ENCODE measurements around the gene DGKZ. TPM values are rescaled to one million over a fixed set of nuclear protein-coding genes. Genes with fewer than 3 reads are reported as not detected.
A peak's percentile ranks its signal among the peaks of the same experiment; 100 is the strongest.

DGKZ gene
- total RNA-seq, 1 donor from 2014 or later = 78.8 TPM

GRCh38 chr11:46363455-46364005 is 16.3 kb downstream of the DGKZ start:
- peak overlapping the region; percentile 70 for H3K27ac ChIP-seq
- TF ChIP-seq POLR2A (IDR thresholded peaks at IDR 0.05) (no peak), CTCF (IDR thresholded peaks at IDR 0.05) (no peak), POLR2AphosphoS5 (IDR thresholded peaks at IDR 0.05; ENCODE audit: insufficient read depth in 1 of 2, low read depth in 1 of 2) (no peak)
- no peaks in the 10 kb centered on the region for H3K27me3 ChIP-seq
- H3K36me3 ChIP-seq = no peaks in the 10 kb centered on the region
- H3K4me3 ChIP-seq = no peak overlapping the region
- intact Hi-C loops (cut with DNase I) = no loop called here
- no peak for DNase-seq (ENCODE audit: extremely low spot score in 2 of 2)
- no peaks in the 10 kb centered on the region for H3K9me3 ChIP-seq
- peaks cover 48% of the 10 kb centered on the region for H3K4me1 ChIP-seq

- no peak for DNase-seq (ENCODE audit: extremely low spot score in 2 of 2)
- Histone ChIP-seq H3K9me3 (no peaks in the 10 kb centered on the region), H3K27ac (peak overlapping the region; percentile 70), H3K4me1 (peaks cover 48% of the 10 kb centered on the region), H3K4me3 (no peak overlapping the region), H3K36me3 (no peaks in the 10 kb centered on the region), H3K27me3 (no peaks in the 10 kb centered on the region)
- TF ChIP-seq POLR2A (IDR thresholded peaks at IDR 0.05) (no peak), CTCF (IDR thresholded peaks at IDR 0.05) (no peak)
- intact Hi-C loops (cut with DNase I) = no loop called here
Measured at GRCh38 chr11:46364056-46364455, 16.8 kb downstream of the DGKZ start.

- no peak for TF ChIP-seq POLR2AphosphoS5 (IDR thresholded peaks at IDR 0.05; ENCODE audit: insufficient read depth in 1 of 2, low read depth in 1 of 2)
- no peak for TF ChIP-seq POLR2A (IDR thresholded peaks at IDR 0.05)
- TF ChIP-seq CTCF (IDR thresholded peaks at IDR 0.05) = no peak
- no peaks in the 10 kb centered on the region for H3K27me3 ChIP-seq
- no peak overlapping the region for H3K27ac ChIP-seq
- no peak for DNase-seq (ENCODE audit: extremely low spot score in 2 of 2)
- H3K4me3 ChIP-seq = no peak overlapping the region
- intact Hi-C loops (cut with DNase I) = no loop called here
- no peaks in the 10 kb centered on the region for H3K9me3 ChIP-seq
- H3K36me3 ChIP-seq = peaks cover 0 to 2% of the 10 kb centered on the region in 2 donors
- H3K4me1 ChIP-seq = peaks cover 48% of the 10 kb centered on the region
Measured at GRCh38 chr11:46364791-46365190, 17.5 kb downstream of the DGKZ start.

GRCh38 chr11:46366260-46366659 is 19.0 kb downstream of the DGKZ start:
- Histone ChIP-seq H3K4me1 (peaks cover 41% of the 10 kb centered on the region), H3K4me3 (no peak overlapping the region), H3K27me3 (no peaks in the 10 kb centered on the region), H3K36me3 (peaks cover 0 to 15% of the 10 kb centered on the region in 2 donors), H3K27ac (no peak overlapping the region), H3K9me3 (no peaks in the 10 kb centered on the region)
- TF ChIP-seq POLR2AphosphoS5 (IDR thresholded peaks at IDR 0.05; ENCODE audit: insufficient read depth in 1 of 2, low read depth in 1 of 2) (no peak), CTCF (IDR thresholded peaks at IDR 0.05) (no peak), POLR2A (IDR thresholded peaks at IDR 0.05) (no peak)
- intact Hi-C loops (cut with DNase I) = no loop called here
- DNase-seq (ENCODE audit: extremely low spot score in 2 of 2) = no peak

DNA sequence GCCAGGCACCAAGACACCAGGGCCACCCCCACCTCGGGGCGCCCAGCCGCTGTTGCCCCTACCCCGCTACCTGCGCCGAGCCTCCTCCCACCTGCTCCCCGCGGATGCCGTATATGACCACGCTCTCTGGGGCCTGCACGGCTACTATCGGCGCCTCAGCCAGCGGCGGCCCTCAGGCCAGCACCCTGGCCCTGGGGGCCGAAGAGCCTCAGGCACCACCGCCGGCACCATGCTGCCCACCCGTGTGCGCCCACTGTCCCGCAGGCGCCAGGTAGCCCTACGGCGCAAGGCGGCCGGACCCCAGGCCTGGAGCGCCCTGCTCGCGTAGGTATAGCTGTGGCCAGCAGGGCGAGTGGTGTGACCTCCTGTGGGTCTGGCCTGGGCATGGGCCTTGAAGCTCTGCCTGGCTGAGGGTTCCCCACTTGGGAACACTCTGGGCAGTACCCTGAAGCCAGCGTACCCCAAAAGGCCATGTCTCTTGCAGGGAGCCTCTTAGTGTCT is 19.4 kb downstream of the DGKZ start:
- no peak overlapping the region for H3K27ac ChIP-seq
- intact Hi-C loops (cut with DNase I) = no loop called here
- H3K4me3 ChIP-seq = no peak overlapping the region
- peaks cover 37% of the 10 kb centered on the region for H3K4me1 ChIP-seq
- H3K36me3 ChIP-seq = peaks cover 0 to 20% of the 10 kb centered on the region in 2 donors
- no peaks in the 10 kb centered on the region for H3K27me3 ChIP-seq
- H3K9me3 ChIP-seq = no peaks in the 10 kb centered on the region
- no peak for DNase-seq (ENCODE audit: extremely low spot score in 2 of 2)
- TF ChIP-seq POLR2AphosphoS5 (IDR thresholded peaks at IDR 0.05; ENCODE audit: insufficient read depth in 1 of 2, low read depth in 1 of 2) (no peak), POLR2A (IDR thresholded peaks at IDR 0.05) (no peak), CTCF (IDR thresholded peaks at IDR 0.05) (no peak)

All from vagina (tissue), 2 donors.